HepG2 (cell line): Measurements from ENCODE around the gene CHMP1B. TPM values are rescaled to one million over a fixed set of nuclear protein-coding genes. Genes with fewer than 3 reads are reported as not detected.

Experiments used
- ATF2 ChIP-seq: sonication (generic); formaldehyde crosslinking; IDR thresholded peaks from 2 replicates; pipeline ENCODE4 v1.4.0; 2020; ENCODE audit warnings: missing genetic modification reagents
- FOXC1 ChIP-seq: sonication (generic); formaldehyde crosslinking; IDR thresholded peaks from 2 replicates; pipeline ENCODE4 v1.8.0; 2022; ENCODE audit warnings: mild to moderate bottlenecking, missing genetic modification reagents, borderline replicate concordance
- IRF9 ChIP-seq: sonication (generic); formaldehyde crosslinking; IDR thresholded peaks from 2 replicates; pipeline ENCODE4 v1.8.0; 2022; ENCODE audit warnings: missing genetic modification reagents, mild to moderate bottlenecking, borderline replicate concordance
- MNT ChIP-seq: fragments of 450-650 bp; IDR thresholded peaks from 2 replicates; pipeline ENCODE4 v1.6.1; 2016
- SAP130 ChIP-seq: IDR thresholded peaks from 2 replicates; pipeline ENCODE4 v1.6.1; 2016; ENCODE audit warnings: low read depth
- ZBTB40 ChIP-seq, 2 experiments: fragments of 450-650 bp in 1 of 2; sonication (generic) in 1 of 2; formaldehyde crosslinking in 1 of 2; IDR thresholded peaks; 2 replicates each; pipeline versions ENCODE4 v1.6.1 to v1.8.0; 2016 to 2022; ENCODE audit warnings: antibody characterized with exemption in 1 of 2, mild to moderate bottlenecking in 1 of 2, missing genetic modification reagents in 1 of 2
- ZNF414 ChIP-seq: sonication (generic); formaldehyde crosslinking; IDR thresholded peaks from 2 replicates; pipeline ENCODE4 v1.5.0; 2020; ENCODE audit warnings: missing genetic modification reagents
- polyA plus RNA-seq, 8 experiments: library from polyadenylated mRNA; depleted of rRNA in 3 of 8; stranded (reverse) in 7 of 8; unstranded in 1 of 8; fragments of >200 nt; fragmentation: Illumina TruSeq in 4 of 8; extraction: Trizol in 4 of 8; gene quantifications; 2 replicates each; pipeline versions ENCODE4 v1.2.1 to v1.2.3, GENCODE V29; 2011 to 2016; ENCODE audit warnings: low read depth in 4 of 8, missing spikeins in 1 of 8, mixed read lengths in 1 of 8; ENCODE audit not compliant: insufficient read depth in 1 of 8
- total RNA-seq, 5 experiments: library from RNA; depleted of rRNA; stranded (reverse); fragments of >200 nt; fragmentation: Illumina TruSeq; extraction: Trizol; gene quantifications; 2 replicates each; pipeline ENCODE4 v1.2.3, GENCODE V29; 2016; ENCODE audit warnings: low read depth in 1 of 5
- TF ChIP-seq, protein P1 (sequence below): IDR thresholded peaks from 2 replicates; pipeline ENCODE4 v1.4.0; 2020; ENCODE audit warnings: mild to moderate bottlenecking, missing genetic modification reagents

Gene CHMP1B
- total and polyA plus RNA-seq, 2 of the 13 experiments (the other 11 are each of a cell fraction or from before 2014, with no cell fraction given) = 18.8 to 20.2 TPM

DNA sequence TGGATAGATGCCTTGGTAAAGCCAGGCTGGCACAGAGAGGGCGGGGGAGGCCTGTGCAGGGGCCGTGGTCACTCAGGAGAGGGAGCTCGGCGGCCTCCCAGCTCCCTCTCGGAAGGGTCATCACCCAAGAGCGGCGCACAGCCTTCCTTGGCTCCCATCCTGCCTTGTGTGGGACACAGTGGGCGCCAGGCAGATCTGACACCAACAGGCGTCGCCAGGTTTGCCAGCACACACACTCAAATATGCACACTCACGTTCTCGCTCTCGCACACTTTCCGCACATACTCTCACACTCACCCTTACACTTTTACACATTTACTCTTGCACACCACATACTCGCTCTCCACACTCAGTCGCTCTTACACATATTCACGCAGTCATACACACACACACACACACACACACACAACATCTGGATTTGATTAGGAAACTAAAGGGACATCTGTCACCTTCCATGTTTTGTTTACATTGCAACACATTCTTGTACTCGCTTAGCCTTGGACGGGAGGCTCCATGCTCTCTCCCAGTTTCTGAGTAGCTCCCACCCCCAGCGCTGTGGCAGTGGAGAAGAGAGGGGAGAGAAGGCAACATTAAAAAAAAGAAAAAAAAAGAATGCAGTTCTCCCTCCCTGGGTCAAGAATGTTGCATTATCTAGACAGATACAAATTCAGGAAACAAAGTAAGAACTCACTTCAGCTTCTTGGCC lies 10.5 kb downstream of the CHMP1B start (continued):
- TF ChIP-seq ZBTB40 (IDR thresholded peaks at IDR 0.05) = no peak
- TF ChIP-seq ZBTB40 (CRISPR knock-in tag; IDR thresholded peaks at IDR 0.05) = no peak
- TF ChIP-seq MNT = no peak
- TF ChIP-seq, protein P1, sequence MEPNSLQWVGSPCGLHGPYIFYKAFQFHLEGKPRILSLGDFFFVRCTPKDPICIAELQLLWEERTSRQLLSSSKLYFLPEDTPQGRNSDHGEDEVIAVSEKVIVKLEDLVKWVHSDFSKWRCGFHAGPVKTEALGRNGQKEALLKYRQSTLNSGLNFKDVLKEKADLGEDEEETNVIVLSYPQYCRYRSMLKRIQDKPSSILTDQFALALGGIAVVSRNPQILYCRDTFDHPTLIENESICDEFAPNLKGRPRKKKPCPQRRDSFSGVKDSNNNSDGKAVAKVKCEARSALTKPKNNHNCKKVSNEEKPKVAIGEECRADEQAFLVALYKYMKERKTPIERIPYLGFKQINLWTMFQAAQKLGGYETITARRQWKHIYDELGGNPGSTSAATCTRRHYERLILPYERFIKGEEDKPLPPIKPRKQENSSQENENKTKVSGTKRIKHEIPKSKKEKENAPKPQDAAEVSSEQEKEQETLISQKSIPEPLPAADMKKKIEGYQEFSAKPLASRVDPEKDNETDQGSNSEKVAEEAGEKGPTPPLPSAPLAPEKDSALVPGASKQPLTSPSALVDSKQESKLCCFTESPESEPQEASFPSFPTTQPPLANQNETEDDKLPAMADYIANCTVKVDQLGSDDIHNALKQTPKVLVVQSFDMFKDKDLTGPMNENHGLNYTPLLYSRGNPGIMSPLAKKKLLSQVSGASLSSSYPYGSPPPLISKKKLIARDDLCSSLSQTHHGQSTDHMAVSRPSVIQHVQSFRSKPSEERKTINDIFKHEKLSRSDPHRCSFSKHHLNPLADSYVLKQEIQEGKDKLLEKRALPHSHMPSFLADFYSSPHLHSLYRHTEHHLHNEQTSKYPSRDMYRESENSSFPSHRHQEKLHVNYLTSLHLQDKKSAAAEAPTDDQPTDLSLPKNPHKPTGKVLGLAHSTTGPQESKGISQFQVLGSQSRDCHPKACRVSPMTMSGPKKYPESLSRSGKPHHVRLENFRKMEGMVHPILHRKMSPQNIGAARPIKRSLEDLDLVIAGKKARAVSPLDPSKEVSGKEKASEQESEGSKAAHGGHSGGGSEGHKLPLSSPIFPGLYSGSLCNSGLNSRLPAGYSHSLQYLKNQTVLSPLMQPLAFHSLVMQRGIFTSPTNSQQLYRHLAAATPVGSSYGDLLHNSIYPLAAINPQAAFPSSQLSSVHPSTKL (CRISPR knock-in tag) = 0 out of 2 replicates have a peak, but pooled peaks have one; percentile 35
- peak; percentile 38; the same call in 1 of the 2 replicates for TF ChIP-seq SAP130 (CRISPR knock-in tag)
- no peak for TF ChIP-seq ZNF414
- TF ChIP-seq ATF2 (CRISPR knock-in tag) = no peak
- 0 out of 2 replicates have a peak, but pooled peaks have one; percentile 25 for TF ChIP-seq FOXC1 (CRISPR knock-in tag)
- TF ChIP-seq IRF9 = no peak
